Measurements from ENCODE around the gene LPCAT1. TPM values are rescaled to one million over a fixed set of nuclear protein-coding genes. Genes with fewer than 3 reads are reported as not detected.

Gene LPCAT1
- total and polyA plus RNA-seq, 2 of the 13 experiments (the other 11 are each of a cell fraction or from before 2014, with no cell fraction given), result 29.8 to 90.6 TPM

GRCh38 chr5:1521671-1522600 is 1.8 kb downstream of the LPCAT1 start (continued):
- TF ChIP-seq ARID4A (CRISPR knock-in tag; IDR thresholded peaks at IDR 0.05; ENCODE audit: borderline replicate concordance), result peak; percentile 46
- TF ChIP-seq ZNF687 (CRISPR knock-in tag; IDR thresholded peaks at IDR 0.05), result peak; percentile 64
- TF ChIP-seq UBTF (CRISPR knock-in tag; IDR thresholded peaks at IDR 0.05), result peak; percentile 62
- TF ChIP-seq REL (CRISPR knock-in tag; conservative IDR thresholded peaks at IDR 0.05), result no peak
- no peak for TF ChIP-seq WIZ (CRISPR knock-in tag; IDR thresholded peaks at IDR 0.05)
- TF ChIP-seq POLR2AphosphoS2 (IDR thresholded peaks at IDR 0.05; ENCODE audit: low read depth, low read length), result no peak
- TF ChIP-seq ZNF564 (CRISPR knock-in tag; IDR thresholded peaks at IDR 0.05), result no peak
- no peak for TF ChIP-seq ELF1 (CRISPR knock-in tag; IDR thresholded peaks at IDR 0.05)
- TF ChIP-seq ATF5 (CRISPR knock-in tag; IDR thresholded peaks at IDR 0.05; ENCODE audit: low read depth), result no peak
- no peak for TF ChIP-seq ETV5 (CRISPR knock-in tag; IDR thresholded peaks at IDR 0.05; ENCODE audit: borderline replicate concordance)
- TF ChIP-seq HMGA1 (CRISPR knock-in tag; conservative IDR thresholded peaks at IDR 0.05), result no peak
- no peak for TF ChIP-seq NAIF1 (CRISPR knock-in tag; IDR thresholded peaks at IDR 0.05; ENCODE audit: borderline replicate concordance)
- no peak for TF ChIP-seq BRD4 (CRISPR knock-in tag; IDR thresholded peaks at IDR 0.05)
- TF ChIP-seq ZC3H13 (CRISPR knock-in tag; IDR thresholded peaks at IDR 0.05), result no peak
- TF ChIP-seq MYC (CRISPR knock-in tag; IDR thresholded peaks at IDR 0.05; ENCODE audit: borderline replicate concordance), result 0 out of 2 replicates have a peak, but pooled peaks have one; percentile 15
- TF ChIP-seq TFAP4 (IDR thresholded peaks at IDR 0.05; ENCODE audit: borderline replicate concordance, low read depth), result no peak

Data from HepG2 (cell line).